Astrocyte of the spinal cord (primary cell): ENCODE results near the gene AKT2.

Experiments
- DNase-seq: peaks from one replicate; pipeline ENCODE4 v3.0.0; 2011; ENCODE audit warnings: low read depth, low spot score
- H3K4me3 ChIP-seq: 2 replicates; pipeline ENCODE4 v1.5.1; 2011; ENCODE audit warnings: low read depth, mild to moderate bottlenecking, low read length, moderate library complexity
- CTCF ChIP-seq: IDR thresholded peaks from 2 replicates; pipeline ENCODE4 v1.5.1; 2012; ENCODE audit warnings: low read depth, mild to moderate bottlenecking, low read length, inconsistent platforms
- in situ Hi-C: cut with HindIII; loops from 2 replicates; pipeline ENCODE4 v1.10.0; 2017; ENCODE audit warnings: low sequenced_read_pairs

AKT2 gene

GRCh38 chr19:40281381-40282208 lies 3.5 kb downstream of the AKT2 start:
- in situ Hi-C loops, result no loop called here
- DNase-seq, result no peak
- no peak for TF ChIP-seq CTCF
- H3K4me3 ChIP-seq, result no peak overlapping the region

GRCh38 chr19:40280608-40281221 lies 4.4 kb downstream of the AKT2 start:
- no peak overlapping the region for H3K4me3 ChIP-seq
- TF ChIP-seq CTCF, result no peak
- no peak for DNase-seq
- in situ Hi-C loops, result no loop called here

GRCh38 chr19:40279761-40280607 lies 5.2 kb downstream of the AKT2 start:
- no peak overlapping the region for H3K4me3 ChIP-seq
- in situ Hi-C loops, result no loop called here
- TF ChIP-seq CTCF, result no peak
- DNase-seq, result no peak

- in situ Hi-C loops, result no loop called here
- DNase-seq, result peak; percentile 64
- TF ChIP-seq CTCF, result no peak
- H3K4me3 ChIP-seq, result no peak overlapping the region
These were observed 6.0 kb downstream of the AKT2 start for GRCh38 chr19:40279120-40279551.

GRCh38 chr19:40278361-40279035 lies 6.6 kb downstream of the AKT2 start:
- in situ Hi-C loops, result no loop called here
- TF ChIP-seq CTCF, result no peak
- H3K4me3 ChIP-seq, result no peak overlapping the region
- no peak for DNase-seq
